Measurements from ENCODE around the gene THSD4.

The THSD4 gene

DNA sequence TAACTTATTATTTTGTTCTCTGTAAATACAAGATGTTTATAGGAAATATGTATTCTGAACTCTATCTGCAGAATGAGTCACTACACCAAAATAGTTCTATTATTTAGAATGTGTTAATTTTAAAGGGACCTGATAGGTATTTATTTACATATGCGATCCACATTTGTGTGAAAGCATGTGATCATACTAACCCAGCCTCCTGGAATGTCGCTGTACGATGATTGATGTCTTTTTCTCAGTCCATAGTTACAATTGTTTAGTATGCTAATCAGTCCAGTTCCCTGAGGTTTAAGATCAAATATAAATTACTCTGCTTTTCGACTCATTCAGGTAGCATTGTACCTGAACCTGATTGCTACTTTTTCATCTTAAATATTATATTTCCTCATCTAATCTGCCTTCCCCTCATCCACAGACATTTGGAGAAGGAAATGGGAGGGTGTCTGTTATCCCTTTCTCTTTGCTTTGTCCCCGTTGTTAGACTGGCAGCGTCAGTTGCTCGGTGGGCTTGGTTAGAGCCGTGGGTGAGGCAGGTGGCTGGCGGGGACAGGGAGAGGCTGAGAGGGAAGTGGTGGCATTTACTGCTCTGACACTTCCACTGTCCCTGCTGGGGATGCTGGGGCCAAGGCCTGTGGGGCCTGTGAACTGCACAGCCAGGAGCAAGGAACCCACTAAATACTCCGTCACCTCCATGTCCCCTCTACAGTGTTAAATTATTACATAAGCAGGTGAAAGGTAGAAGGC, 667.3 kb downstream of the THSD4 start:
- no peaks in the 10 kb centered on the region for H3K9me3 ChIP-seq (ENCODE audit: control insufficient read depth, low read length)
- H2BK120ac ChIP-seq (ENCODE audit: low read depth, low read length), result no peak overlapping the region
- peaks cover 0 to 4% of the 10 kb centered on the region in 2 experiments for H3K27me3 ChIP-seq (ENCODE audit: control insufficient read depth in 1 of 2, insufficient read depth in 1 of 2, low read length in 2 of 2)
- no peak overlapping the region for H3K18ac ChIP-seq (ENCODE audit: low read depth in 1 of 2, low read length in 2 of 2)
- no peak for DNase-seq
- H2AK5ac ChIP-seq (ENCODE audit: low read length, severe bottlenecking), result peak overlapping the region; percentile 9
- H2BK5ac ChIP-seq (ENCODE audit: low read depth, low read length, poor library complexity, severe bottlenecking), result no peak overlapping the region
- no peak overlapping the region for H2BK12ac ChIP-seq (ENCODE audit: low read length in 2 of 2)
- H3K36me3 ChIP-seq (ENCODE audit: control insufficient read depth in 1 of 2, insufficient read depth in 2 of 2, low read depth in 1 of 2, low read length in 2 of 2), result peaks cover 3 to 7% of the 10 kb centered on the region in 2 experiments
- H2AFZ ChIP-seq (ENCODE audit: low read depth, low read length), result no peak overlapping the region
- H3K4me2 ChIP-seq (ENCODE audit: low read length, poor library complexity, severe bottlenecking), result no peak overlapping the region
- peaks cover 16% of the 10 kb centered on the region for H3K4me1 ChIP-seq (ENCODE audit: control insufficient read depth, insufficient read depth, low read depth, low read length)
- H3K79me1 ChIP-seq (replicated peaks; ENCODE audit: low read length, poor library complexity, severe bottlenecking), result peaks cover under 1% of the 10 kb centered on the region
- no peak overlapping the region for H3K9ac ChIP-seq (ENCODE audit: low read length)
- H3K4ac ChIP-seq (ENCODE audit: low read depth in 1 of 2, low read length in 2 of 2), result no peak overlapping the region
- H4K91ac ChIP-seq (ENCODE audit: low read length), result no peak overlapping the region
- no peak overlapping the region for H3K14ac ChIP-seq (ENCODE audit: low read length in 2 of 2)
- no peak overlapping the region for H4K8ac ChIP-seq (ENCODE audit: low read length)
- H3K27ac ChIP-seq (ENCODE audit: low read length, poor library complexity, severe bottlenecking), result no peak overlapping the region
- WGBS, result 100% methylated on average over 2 of the region's 10 CpGs
- no peak overlapping the region for H3K4me3 ChIP-seq (ENCODE audit: insufficient read depth in 1 of 2, low read depth in 1 of 2, low read length in 2 of 2)
- no peak overlapping the region for H2BK15ac ChIP-seq (ENCODE audit: low read depth, poor library complexity, severe bottlenecking)
- no peak overlapping the region for H3K23ac ChIP-seq (ENCODE audit: low read length in 2 of 2)

DNA sequence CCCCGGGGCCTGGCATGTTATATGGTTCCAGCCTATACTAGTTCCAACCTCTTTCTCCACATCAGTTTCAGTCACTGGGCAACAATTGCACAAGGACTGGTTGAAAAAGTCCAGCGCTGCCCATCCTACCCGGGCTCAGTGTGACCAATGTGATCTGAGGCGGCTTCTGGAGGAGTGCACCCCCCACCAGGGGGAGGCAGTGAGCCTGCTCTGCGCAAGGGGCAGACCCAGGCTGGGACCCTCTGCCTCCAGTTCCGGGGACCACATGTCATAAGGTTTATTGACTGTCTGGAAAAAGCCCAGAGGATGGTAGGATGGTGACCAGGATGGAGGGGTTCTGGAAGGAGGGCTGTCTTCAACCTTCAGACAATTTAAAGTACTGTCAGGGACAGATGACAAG, 669.4 kb downstream of the THSD4 start:
- Histone ChIP-seq H3K9ac (ENCODE audit: low read length) (no peak overlapping the region), H3K79me1 (replicated peaks; ENCODE audit: low read length, poor library complexity, severe bottlenecking) (no peaks in the 10 kb centered on the region), H3K27me3 (ENCODE audit: control insufficient read depth in 1 of 2, insufficient read depth in 1 of 2, low read length in 2 of 2) (peaks cover 0 to 8% of the 10 kb centered on the region in 2 experiments), H3K9me3 (ENCODE audit: control insufficient read depth, low read length) (no peaks in the 10 kb centered on the region), H3K27ac (ENCODE audit: low read length, poor library complexity, severe bottlenecking) (no peak overlapping the region), H3K4me2 (ENCODE audit: low read length, poor library complexity, severe bottlenecking) (no peak overlapping the region), H2BK5ac (ENCODE audit: low read depth, low read length, poor library complexity, severe bottlenecking) (peak overlapping the region; percentile 47), H3K18ac (ENCODE audit: low read depth in 1 of 2, low read length in 2 of 2) (no peak overlapping the region), H4K91ac (ENCODE audit: low read length) (no peak overlapping the region), H3K23ac (ENCODE audit: low read length in 2 of 2) (no peak overlapping the region), H2AK5ac (ENCODE audit: low read length, severe bottlenecking) (no peak overlapping the region), H3K4ac (ENCODE audit: low read depth in 1 of 2, low read length in 2 of 2) (no peak overlapping the region), H2BK15ac (ENCODE audit: low read depth, poor library complexity, severe bottlenecking) (no peak overlapping the region), H3K4me1 (ENCODE audit: control insufficient read depth, insufficient read depth, low read depth, low read length) (peaks cover 16% of the 10 kb centered on the region), H3K14ac (ENCODE audit: low read length in 2 of 2) (no peak overlapping the region), H2BK120ac (ENCODE audit: low read depth, low read length) (no peak overlapping the region), H3K36me3 (ENCODE audit: control insufficient read depth in 1 of 2, insufficient read depth in 2 of 2, low read depth in 1 of 2, low read length in 2 of 2) (no peaks in the 10 kb centered on the region), H3K4me3 (ENCODE audit: insufficient read depth in 1 of 2, low read depth in 1 of 2, low read length in 2 of 2) (no peak overlapping the region), H2AFZ (ENCODE audit: low read depth, low read length) (no peak overlapping the region), H4K8ac (ENCODE audit: low read length) (no peak overlapping the region), H2BK12ac (ENCODE audit: low read length in 2 of 2) (no peak overlapping the region)
- 74% methylated on average over 6 of the region's 6 CpGs for WGBS
- no peak for DNase-seq

DNA sequence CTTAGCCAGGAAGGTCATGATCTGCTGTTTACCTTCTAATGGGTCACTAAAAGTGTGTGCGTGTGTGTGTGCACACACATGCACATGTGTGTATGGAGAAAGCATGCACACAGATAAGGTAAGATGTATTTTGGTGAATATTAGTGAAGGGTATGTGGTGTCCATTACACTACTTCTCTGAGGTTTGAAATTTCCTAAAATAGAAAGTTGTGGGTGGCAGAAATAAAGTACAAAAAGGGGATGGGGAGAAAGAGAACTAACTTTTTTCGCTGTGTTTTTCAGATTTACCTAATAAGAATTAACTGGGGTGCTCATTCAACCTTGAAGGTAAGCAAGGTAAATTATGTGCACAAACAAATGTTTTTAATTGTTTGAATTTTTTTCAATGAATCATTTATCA, 670.7 kb downstream of the THSD4 start:
- no peak overlapping the region for H4K91ac ChIP-seq (ENCODE audit: low read length)
- H3K4ac ChIP-seq (ENCODE audit: low read depth in 1 of 2, low read length in 2 of 2), result no peak overlapping the region
- H3K14ac ChIP-seq (ENCODE audit: low read length in 2 of 2), result no peak overlapping the region
- H3K9ac ChIP-seq (ENCODE audit: low read length), result no peak overlapping the region
- no peaks in the 10 kb centered on the region for H3K9me3 ChIP-seq (ENCODE audit: control insufficient read depth, low read length)
- no peak overlapping the region for H3K18ac ChIP-seq (ENCODE audit: low read depth in 1 of 2, low read length in 2 of 2)
- no peaks in the 10 kb centered on the region for H3K79me1 ChIP-seq (replicated peaks; ENCODE audit: low read length, poor library complexity, severe bottlenecking)
- WGBS, result 90% methylated on average over 2 of the region's 2 CpGs
- H2BK12ac ChIP-seq (ENCODE audit: low read length in 2 of 2), result no peak overlapping the region
- H3K27ac ChIP-seq (ENCODE audit: low read length, poor library complexity, severe bottlenecking), result no peak overlapping the region
- H2AFZ ChIP-seq (ENCODE audit: low read depth, low read length), result no peak overlapping the region
- H3K4me1 ChIP-seq (ENCODE audit: control insufficient read depth, insufficient read depth, low read depth, low read length), result peaks cover 21% of the 10 kb centered on the region
- H4K8ac ChIP-seq (ENCODE audit: low read length), result no peak overlapping the region
- no peak overlapping the region for H2BK120ac ChIP-seq (ENCODE audit: low read depth, low read length)
- peaks cover 0 to 8% of the 10 kb centered on the region in 2 experiments for H3K27me3 ChIP-seq (ENCODE audit: control insufficient read depth in 1 of 2, insufficient read depth in 1 of 2, low read length in 2 of 2)
- no peaks in the 10 kb centered on the region for H3K36me3 ChIP-seq (ENCODE audit: control insufficient read depth in 1 of 2, insufficient read depth in 2 of 2, low read depth in 1 of 2, low read length in 2 of 2)
- no peak for DNase-seq
- no peak overlapping the region for H3K4me2 ChIP-seq (ENCODE audit: low read length, poor library complexity, severe bottlenecking)
- no peak overlapping the region for H2AK5ac ChIP-seq (ENCODE audit: low read length, severe bottlenecking)
- H3K23ac ChIP-seq (ENCODE audit: low read length in 2 of 2), result no peak overlapping the region
- H2BK15ac ChIP-seq (ENCODE audit: low read depth, poor library complexity, severe bottlenecking), result no peak overlapping the region
- H2BK5ac ChIP-seq (ENCODE audit: low read depth, low read length, poor library complexity, severe bottlenecking), result no peak overlapping the region
- H3K4me3 ChIP-seq (ENCODE audit: insufficient read depth in 1 of 2, low read depth in 1 of 2, low read length in 2 of 2), result no peak overlapping the region

DNA sequence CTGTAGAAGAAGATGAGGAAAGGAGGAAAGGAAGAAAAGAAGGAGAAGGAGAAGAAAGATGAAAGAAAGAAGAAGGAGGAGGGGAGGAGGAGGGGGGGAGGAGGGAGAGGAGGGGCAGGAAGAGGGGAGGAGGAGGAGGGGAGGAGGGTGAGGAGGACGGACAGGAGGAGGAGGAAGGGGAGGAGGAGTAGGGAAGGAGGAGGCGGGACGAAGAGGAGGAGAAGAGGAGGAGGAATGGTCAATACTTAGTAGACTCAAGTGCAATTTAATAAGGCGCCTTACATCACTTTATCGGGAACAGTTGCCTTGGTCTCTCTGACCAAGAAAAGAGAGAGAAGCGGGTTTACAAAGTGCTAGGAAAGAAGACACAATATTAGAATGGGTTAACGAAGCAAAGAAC, 671.4 kb downstream of the THSD4 start:
- Histone ChIP-seq H3K14ac (ENCODE audit: low read length in 2 of 2) (no peak overlapping the region), H3K36me3 (ENCODE audit: control insufficient read depth in 1 of 2, insufficient read depth in 2 of 2, low read depth in 1 of 2, low read length in 2 of 2) (no peaks in the 10 kb centered on the region), H3K23ac (ENCODE audit: low read length in 2 of 2) (no peak overlapping the region), H3K79me1 (replicated peaks; ENCODE audit: low read length, poor library complexity, severe bottlenecking) (no peaks in the 10 kb centered on the region), H3K27me3 (ENCODE audit: control insufficient read depth in 1 of 2, insufficient read depth in 1 of 2, low read length in 2 of 2) (peaks cover 0 to 8% of the 10 kb centered on the region in 2 experiments), H3K18ac (ENCODE audit: low read depth in 1 of 2, low read length in 2 of 2) (no peak overlapping the region), H4K8ac (ENCODE audit: low read length) (no peak overlapping the region), H3K4me1 (ENCODE audit: control insufficient read depth, insufficient read depth, low read depth, low read length) (peaks cover 20% of the 10 kb centered on the region), H3K4me3 (ENCODE audit: insufficient read depth in 1 of 2, low read depth in 1 of 2, low read length in 2 of 2) (no peak overlapping the region), H2BK5ac (ENCODE audit: low read depth, low read length, poor library complexity, severe bottlenecking) (no peak overlapping the region), H3K4me2 (ENCODE audit: low read length, poor library complexity, severe bottlenecking) (no peak overlapping the region), H3K4ac (ENCODE audit: low read depth in 1 of 2, low read length in 2 of 2) (no peak overlapping the region), H4K91ac (ENCODE audit: low read length) (no peak overlapping the region), H2BK120ac (ENCODE audit: low read depth, low read length) (no peak overlapping the region), H2AK5ac (ENCODE audit: low read length, severe bottlenecking) (no peak overlapping the region), H2BK12ac (ENCODE audit: low read length in 2 of 2) (no peak overlapping the region), H3K9me3 (ENCODE audit: control insufficient read depth, low read length) (no peaks in the 10 kb centered on the region), H3K27ac (ENCODE audit: low read length, poor library complexity, severe bottlenecking) (no peak overlapping the region), H3K9ac (ENCODE audit: low read length) (no peak overlapping the region), H2AFZ (ENCODE audit: low read depth, low read length) (no peak overlapping the region), H2BK15ac (ENCODE audit: low read depth, poor library complexity, severe bottlenecking) (no peak overlapping the region)
- 90% methylated on average over 7 of the region's 7 CpGs for WGBS
- DNase-seq, result no peak
